Upper lobe of left lung (tissue), 4 donors: Measurements from ENCODE around the gene HS6ST1.

Source experiments
- EP300 ChIP-seq, 4 donors: sonication (generic); formaldehyde crosslinking; IDR thresholded peaks; one replicate each; pipeline ENCODE4 v1.5.1; 2017; ENCODE audit warnings: antibody characterized with exemption in 4 of 4, control low read depth in 2 of 4
- POLR2A ChIP-seq, 4 donors: fragments of 450-650 bp; IDR thresholded peaks; one replicate each; pipeline ENCODE4 v1.5.1; 2016 to 2017; ENCODE audit warnings: antibody characterized with exemption in 4 of 4, mild to moderate bottlenecking in 2 of 4
- POLR2AphosphoS5 ChIP-seq, 2 donors: sonication (generic); formaldehyde crosslinking; IDR thresholded peaks; one replicate each; pipeline ENCODE4 v1.5.1; 2017; ENCODE audit warnings: antibody characterized with exemption in 2 of 2
- TF ChIP-seq, protein P1 (sequence below), 6 experiments: fragments of 450-650 bp in 4 of 6; fragments of 200-600 bp in 2 of 6; sonication (generic) in 2 of 6; IDR thresholded peaks; one replicate each; pipeline ENCODE4 v1.5.1; 2016 to 2019; ENCODE audit warnings: antibody characterized with exemption in 6 of 6

- no peak for TF ChIP-seq POLR2A (IDR thresholded peaks at IDR 0.05)
- TF ChIP-seq, protein P1, sequence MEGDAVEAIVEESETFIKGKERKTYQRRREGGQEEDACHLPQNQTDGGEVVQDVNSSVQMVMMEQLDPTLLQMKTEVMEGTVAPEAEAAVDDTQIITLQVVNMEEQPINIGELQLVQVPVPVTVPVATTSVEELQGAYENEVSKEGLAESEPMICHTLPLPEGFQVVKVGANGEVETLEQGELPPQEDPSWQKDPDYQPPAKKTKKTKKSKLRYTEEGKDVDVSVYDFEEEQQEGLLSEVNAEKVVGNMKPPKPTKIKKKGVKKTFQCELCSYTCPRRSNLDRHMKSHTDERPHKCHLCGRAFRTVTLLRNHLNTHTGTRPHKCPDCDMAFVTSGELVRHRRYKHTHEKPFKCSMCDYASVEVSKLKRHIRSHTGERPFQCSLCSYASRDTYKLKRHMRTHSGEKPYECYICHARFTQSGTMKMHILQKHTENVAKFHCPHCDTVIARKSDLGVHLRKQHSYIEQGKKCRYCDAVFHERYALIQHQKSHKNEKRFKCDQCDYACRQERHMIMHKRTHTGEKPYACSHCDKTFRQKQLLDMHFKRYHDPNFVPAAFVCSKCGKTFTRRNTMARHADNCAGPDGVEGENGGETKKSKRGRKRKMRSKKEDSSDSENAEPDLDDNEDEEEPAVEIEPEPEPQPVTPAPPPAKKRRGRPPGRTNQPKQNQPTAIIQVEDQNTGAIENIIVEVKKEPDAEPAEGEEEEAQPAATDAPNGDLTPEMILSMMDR (IDR thresholded peaks at IDR 0.05): no peak
- TF ChIP-seq EP300 (IDR thresholded peaks at IDR 0.05): no peak
- no peak for TF ChIP-seq POLR2AphosphoS5 (IDR thresholded peaks at IDR 0.05)
Observed at GRCh38 chr2:128282976-128283810, 35.5 kb downstream of the HS6ST1 start.
